ENCODE data around the gene SLIT3.

SLIT3 gene

DNA sequence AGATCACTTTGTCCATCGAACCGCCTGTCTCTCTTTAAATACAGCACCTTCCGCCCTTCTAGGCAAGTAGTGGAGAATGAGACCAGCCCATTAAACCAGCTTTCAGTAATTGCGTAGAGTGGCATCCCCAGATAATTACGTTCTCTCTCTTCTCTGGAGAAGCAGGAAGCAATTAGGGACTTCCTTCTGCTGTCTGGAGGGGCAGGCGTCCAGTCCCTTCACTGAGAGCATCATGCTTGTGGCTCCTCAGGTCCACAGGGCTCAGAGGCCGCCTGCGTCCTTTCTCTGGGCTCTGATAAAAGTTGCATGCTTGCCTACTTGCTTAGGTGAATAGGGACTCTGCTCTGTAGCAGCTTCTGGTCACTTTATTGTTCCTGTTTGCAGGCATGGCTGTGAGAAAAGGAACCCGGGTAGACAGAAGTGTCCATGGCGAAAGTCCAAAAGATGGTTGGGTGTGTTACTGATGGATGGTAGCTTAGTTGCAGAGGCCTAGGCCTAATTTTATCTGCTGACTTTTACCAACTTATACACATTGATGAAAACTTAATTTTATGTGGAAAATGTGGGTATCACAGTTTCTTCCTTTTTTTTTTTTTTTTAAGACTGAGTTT is 422.7 kb downstream of the SLIT3 start:
- no peak for DNase-seq

DNA sequence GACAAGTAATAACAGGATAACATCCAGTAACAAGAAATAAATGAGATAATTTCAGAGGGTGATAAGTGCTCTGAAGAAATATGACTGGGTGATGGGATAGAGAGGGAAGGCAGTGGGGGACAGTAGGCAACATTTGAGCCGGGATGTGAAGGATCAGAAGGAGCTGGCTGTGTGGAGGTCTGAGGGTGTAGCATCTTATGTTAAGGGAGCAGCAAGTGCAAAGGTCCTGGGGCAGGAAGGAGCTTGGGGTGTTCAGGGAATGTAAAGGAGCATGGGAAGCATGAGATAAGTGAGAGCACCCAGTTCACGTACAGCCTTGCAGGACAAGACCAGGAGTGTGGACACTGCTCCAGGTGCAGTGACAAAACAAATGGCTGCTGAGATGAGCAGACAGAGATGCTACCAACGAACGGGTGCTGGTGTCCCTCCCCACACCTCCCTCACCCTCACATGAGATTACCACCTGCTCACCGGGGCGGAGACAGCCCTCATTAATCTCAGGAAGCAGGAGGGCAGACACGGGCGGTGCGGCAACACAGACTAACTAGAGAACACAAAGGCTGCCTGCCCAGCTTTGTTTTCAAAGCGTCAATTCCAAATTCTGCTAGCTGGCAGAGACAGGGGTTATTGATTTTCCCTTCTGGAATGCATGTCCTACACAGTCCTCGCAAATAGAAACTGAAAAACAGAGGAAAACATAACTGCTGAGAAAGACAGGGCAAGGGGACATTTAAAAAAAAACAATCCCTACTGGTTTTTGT is 423.6 kb downstream of the SLIT3 start:
- no peak for DNase-seq

DNA sequence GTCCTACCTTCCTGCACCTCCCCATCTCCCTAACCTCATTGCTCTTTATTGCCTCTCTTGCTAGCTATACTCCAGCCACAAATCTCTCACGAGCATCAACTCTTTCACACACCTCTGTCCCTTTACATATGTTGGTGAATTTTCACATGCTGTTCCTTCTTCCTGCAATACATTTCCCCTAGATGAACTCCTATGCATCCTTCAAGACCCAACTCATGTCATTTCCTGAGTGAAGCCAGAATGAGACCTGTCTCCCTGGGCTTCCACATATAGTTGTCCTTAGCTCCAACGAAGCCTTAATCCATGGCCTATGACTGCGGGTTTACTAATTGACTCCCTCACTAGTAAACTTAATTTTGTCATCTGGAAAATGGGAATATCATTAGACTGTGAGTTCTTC is 424.5 kb downstream of the SLIT3 start:
- DNase-seq = no peak

DNA sequence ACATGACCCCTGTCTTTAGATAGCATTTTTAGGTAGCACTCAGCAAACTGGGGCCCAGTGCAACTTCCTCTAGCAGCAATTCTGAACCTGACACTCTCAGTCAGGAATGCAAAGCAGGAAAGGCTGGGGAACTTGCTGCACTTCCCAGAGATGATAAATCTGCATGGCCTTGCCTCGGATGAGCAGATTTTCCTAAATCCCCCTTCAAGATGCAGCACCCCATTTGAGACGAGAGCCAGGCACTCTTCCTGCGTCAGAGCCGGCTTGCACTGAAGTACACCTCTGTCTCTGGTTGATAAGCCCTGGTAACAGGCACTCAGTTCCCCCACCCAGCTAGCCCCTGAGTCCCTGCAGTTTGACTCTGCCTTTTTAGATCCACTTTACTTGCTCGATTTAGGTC is 425.1 kb downstream of the SLIT3 start:
- no peak for DNase-seq

DNA sequence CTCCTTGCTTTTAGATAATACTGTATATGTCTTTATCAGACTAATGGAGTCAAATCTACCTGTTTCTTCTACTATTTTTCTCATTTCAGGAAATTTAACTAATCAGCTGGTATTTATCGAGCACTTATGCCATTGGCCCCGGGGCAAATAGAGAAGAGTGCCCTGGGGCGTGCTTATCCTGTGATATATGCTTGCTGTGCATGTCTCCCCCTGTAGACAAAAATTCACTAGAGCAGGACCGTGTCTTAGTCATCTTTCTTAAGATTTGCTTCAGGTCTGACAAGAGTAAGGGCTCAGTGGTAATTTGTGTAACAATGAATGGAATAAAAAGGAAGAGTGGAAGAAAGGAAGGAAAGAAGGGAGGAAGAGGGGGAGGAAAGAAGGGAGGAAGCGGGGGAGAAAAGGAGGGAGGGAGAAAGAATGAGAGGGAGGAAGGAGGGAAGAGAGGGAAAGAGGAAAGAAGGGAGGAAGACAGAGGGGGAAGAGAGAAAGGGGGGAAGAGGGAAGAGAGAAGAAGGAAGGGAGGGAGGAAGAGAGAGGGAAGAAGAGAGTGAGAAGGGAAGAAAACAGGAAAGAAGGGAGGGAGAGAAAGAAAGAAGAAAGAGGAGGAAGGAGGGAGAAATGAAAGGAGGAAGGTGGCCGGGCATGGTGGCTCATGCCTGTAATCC is 426.1 kb downstream of the SLIT3 start:
- DNase-seq = no peak

DNA sequence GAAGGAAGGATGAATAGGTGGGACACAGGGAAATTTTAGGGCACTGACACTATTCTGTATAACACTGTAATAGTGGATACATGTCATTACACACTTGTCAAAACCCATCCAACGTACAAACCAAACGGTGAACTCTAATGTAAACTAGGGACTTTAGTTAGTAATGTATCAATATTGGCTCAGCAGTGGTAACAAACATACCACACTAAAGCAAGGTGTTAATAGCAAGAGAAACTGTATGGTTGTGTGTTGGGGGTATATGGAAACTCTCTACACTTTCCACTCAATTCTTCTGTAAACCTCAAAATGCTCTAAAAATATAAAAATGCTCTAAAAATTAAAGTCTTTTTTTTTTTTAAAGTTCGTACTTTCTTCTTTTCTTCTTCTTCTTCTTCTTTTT is 428.7 kb downstream of the SLIT3 start:
- no peak for DNase-seq

DNA sequence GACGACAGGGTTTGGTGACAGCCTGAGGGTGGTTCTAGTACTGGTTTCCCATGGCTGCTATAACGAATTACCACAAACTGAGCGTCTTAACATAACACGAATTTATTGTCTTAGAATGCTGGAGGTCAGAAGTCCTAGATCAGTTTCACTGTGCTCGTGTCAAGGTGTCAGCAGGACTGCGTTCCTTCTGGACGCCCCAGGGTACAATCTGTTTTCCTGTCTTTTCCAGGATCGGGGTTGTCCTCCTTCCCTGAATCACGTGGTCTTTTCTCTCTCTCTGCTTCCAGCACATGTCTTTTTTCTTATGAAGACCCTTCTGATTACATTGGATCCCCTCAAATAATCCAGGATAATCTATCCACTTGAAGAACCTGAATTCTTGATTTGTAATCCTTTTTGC is 430.0 kb downstream of the SLIT3 start:
- DNase-seq = no peak

DNA sequence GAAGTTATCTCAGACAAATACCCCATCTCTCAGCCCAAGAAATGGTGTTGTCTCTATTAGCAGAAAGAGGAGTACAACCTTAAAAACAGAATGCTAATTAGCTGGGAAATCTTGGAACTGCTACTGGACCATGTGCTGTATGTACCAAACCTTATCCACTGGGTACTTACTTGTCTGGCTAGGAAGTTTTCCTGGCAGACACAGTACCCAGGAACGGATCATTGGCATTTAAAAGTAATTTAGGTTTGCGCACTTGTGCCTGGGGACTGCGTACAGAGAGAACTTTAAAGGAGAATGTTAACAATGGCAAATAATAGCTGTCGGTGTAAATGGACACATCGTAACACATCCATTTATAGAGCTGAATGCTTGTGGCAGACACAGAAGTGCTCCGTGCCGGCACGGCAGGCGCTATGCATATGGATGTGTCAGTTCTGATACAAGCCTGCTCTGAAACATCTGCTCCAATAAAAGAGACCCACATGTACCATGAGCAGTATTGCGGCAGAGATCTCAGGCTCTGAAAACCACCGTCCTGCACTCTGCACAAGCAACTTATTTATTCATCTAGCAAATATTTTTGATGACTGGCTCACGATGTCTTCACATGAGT is 431.2 kb downstream of the SLIT3 start:
- no peak for DNase-seq

DNA sequence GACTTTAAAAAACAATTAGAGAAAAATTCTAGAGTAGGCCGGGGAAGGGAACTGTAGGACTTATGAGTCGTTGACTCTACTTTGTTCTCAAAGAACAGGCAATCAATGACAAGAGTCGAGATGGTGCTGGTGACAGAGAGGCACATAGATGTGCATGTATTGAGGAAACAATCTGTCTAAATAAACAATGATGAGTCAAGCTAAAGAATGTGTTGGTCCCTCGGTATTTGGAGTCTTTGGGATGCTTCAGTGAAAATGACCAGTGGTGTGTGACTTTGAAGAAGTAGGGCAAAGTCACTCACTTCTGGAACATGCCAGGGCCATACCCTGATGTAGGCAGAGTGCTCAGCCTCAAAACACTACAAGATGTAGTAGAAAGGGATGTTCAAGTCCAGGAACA is 433.7 kb downstream of the SLIT3 start:
- DNase-seq = no peak

DNA sequence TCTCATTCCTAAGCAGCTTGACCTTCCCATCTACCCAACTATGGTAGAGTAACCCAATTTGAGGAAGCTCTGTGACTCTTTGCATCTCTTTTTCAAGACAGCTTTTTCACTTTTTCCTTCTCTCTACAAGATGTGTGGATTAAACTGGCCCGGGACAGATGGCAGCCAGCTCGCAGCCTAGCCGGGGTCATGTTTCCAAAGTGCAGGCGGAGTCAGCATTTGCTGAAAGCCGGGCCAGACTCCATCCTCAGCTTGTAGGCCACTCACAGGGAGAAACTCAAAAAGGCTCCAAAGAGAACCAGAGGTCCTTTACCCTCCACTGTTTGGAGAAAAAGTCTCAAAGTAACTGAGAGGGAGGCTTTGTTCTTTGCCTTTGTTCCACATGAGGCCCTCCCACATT is 435.0 kb downstream of the SLIT3 start:
- no peak for DNase-seq

DNA sequence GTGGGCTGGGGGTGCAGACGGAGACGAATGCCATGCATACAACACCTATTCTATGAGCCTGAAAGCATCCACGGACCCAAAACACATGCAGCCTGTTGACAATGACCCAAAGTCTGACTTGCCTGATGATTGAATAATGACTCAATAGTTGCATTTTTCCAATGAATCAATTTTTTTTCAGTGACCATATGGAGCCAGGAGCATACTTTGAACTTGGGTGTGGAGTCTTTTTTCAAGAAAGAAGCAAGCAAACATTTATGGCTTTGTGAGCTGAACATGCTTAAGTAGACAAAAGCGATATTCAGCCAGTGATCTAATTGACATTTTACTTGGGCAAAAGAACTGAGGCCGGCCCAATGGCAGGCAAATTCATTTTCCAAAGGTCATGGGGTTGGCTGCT is 437.9 kb downstream of the SLIT3 start:
- DNase-seq = no peak

DNA sequence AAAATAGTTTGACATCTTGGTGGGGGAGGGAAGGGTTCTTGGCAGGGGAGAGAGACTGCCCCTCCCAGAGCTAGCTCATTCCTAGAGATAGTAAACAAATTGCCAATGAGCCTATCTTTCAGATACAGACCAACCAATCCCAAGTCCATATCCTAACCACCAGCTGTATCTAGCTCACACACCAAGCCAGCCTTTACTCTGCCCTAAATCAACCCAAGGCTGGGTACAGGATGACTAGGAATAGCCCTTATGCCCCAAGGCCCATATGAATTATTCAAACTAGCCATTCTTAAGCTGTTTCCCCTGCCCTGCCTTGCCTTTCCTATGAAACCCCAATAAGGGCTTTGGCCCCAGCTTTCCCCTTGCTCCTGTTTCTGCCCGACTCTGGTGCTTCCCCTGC is 440.4 kb downstream of the SLIT3 start:
- no peak for DNase-seq

DNA sequence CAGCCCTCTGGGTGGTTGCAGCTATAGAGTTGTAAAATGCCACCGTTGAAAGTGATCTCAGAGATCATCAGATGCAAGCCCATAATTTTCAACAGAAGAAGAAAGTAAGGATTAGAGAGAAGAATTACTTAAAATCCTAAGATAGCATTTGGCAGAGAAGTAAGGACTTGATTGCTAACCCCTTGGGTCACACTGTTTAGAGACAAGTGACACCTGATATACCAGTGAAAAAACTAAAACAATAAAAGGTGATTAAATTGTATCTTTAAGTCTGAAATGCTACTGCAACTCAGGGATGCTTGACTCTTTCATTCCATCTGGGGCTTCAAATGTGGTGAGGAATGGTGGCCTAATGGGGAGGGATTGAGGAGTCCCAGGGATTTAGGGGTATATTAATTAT is 440.9 kb downstream of the SLIT3 start:
- DNase-seq = no peak

DNA sequence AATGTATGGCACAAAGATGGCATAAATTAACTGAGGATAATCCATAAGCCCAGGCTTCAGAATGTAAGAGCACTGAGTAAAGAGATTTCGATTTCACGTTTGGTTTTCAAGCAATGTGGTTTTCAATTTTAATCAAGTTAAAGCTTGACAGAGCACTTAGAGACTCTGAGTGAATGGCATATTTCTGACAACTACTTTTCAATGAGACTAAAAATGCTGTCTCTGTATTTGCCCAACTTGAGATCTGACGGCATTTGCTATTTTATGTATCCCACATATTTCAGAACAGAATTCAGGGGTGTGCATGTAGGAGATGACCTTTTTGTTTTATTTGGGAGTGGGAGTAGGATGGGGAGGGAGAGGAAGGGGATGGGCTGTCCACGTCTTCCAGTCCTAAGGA is 441.5 kb downstream of the SLIT3 start:
- no peak for DNase-seq

DNA sequence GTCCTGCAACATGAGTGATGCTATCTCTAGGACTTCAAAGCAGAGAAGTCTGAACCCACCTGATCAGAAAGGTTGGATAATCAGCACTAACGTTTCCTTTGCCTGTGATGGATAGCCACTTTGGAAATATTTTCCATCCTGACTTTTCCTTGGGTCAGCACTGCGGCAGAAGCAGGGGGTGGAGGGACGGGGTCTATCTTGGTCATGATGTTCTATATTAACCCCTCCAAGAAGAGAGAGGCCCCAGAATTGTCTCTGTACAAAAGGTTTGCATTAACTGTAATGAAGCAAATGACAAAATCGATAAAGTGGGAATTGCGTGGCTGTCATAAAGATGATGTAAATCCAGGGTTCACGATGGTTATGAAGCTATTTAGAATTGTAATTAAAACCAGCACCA is 441.9 kb downstream of the SLIT3 start:
- DNase-seq = no peak

DNA sequence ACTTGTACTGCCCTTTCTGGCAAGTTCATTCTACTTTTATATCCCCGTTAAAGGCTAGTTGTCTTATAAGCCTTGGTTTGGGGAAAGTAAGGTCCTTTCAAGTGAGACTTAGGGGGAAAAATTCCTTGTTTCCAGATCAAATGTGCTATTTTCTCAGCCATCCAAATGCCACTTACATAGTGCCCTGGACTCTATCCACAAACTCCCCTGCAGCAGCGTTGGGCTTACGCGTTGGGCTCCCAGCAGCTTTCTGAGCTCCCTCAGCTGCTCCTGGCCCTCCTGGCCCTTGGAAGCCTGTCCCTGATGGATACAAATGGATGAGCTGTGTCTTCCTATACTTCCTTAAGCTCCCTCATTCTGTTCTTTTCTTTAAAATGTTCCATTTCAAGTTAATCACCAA is 442.6 kb downstream of the SLIT3 start:
- DNase-seq = no peak

DNA sequence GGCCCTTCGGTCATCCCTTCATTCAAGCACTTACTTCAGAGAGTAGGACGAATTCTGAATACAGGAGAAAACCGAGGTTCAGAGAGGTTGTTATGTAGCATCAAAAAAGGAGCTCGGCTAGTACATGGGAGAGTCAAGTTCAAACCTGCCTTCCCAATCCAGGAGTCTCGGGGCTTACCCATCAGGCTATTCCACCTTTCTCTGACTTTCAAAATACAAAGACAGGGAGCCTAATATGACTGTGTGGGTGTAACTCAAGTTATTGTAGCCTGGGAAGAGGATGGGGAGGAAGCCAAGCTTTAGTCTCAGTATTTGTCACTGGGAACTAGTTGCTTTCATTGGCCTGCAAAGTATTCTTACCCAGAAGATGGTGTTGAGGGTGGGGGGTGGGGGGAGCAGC is 447.0 kb downstream of the SLIT3 start:
- no peak for DNase-seq

DNA sequence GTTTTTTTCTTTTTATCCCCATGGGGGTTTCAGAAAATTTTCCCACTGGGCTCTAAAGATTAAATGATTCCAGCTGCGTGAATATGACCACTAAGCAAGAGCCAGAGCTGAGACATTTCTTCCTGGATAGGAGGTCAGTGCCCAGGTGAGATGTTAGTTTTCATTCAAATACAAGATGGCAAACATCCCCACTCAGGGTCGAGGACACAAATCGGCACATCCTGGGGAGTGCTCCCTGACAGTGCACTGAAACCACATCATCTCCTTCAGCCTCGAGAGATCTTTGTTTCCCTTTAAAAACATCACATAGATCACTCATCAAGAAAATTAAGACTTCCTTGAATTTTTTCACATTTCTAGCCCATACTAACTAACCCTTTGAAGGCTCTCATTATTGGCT is 448.6 kb downstream of the SLIT3 start:
- DNase-seq = no peak

DNA sequence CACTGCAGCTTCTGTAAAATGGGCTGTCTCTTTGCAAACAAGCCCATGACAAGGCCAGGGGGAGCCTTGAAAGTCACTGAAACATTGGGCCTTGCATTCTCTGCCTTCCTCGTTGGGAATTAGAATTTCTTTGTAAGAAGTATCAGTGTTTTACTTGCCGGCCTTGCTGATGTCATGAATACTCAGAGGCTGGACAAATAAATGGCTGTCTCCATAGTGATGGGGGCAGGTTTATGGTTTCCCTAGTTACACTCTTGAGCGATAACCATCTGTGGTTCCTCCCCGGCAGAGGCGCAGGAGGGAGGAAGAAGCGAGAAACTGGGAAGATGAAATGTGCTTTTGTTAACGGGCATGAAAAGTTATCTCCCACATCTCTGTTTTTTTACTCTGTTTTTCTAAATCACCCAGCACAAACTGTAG is 449.0 kb downstream of the SLIT3 start:
- DNase-seq = peak; percentile 22

DNA sequence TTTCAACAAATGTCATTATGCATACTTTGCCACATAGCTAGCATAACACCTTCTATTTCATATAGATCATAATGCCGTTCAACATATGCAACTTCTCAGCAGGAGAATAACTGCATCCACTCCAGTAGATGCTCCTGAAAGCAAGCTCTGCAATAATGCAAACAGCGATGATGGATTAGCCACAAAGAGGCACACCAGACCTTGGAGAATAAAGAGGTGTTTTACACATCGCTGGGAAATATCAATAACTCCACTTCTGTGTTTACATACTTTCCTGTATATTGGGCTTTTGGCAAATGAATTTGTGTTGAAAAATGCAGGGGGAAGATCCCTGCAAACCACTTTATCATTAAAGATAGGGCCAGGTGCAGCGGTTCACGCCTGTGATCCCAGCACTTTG is 450.3 kb downstream of the SLIT3 start:
- no peak for DNase-seq

DNA sequence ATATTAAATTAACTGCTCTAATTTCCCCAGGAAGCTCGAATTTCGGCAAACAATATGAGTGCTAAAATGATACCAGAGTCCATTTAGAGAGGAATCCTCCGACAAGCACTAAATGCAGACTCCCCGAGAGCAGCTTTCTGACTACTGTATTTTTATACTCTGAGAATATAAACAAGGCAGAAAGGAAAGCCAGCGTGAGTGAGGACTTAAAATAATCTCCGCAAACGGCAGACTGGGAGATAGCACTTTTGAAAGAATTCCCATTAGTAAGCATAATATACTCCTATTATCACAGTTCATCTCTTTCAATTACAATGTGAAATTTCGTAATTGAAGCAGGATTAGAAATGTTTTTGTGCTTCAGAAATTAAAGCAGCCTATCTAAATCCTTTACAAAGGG is 452.4 kb downstream of the SLIT3 start:
- DNase-seq = no peak

DNA sequence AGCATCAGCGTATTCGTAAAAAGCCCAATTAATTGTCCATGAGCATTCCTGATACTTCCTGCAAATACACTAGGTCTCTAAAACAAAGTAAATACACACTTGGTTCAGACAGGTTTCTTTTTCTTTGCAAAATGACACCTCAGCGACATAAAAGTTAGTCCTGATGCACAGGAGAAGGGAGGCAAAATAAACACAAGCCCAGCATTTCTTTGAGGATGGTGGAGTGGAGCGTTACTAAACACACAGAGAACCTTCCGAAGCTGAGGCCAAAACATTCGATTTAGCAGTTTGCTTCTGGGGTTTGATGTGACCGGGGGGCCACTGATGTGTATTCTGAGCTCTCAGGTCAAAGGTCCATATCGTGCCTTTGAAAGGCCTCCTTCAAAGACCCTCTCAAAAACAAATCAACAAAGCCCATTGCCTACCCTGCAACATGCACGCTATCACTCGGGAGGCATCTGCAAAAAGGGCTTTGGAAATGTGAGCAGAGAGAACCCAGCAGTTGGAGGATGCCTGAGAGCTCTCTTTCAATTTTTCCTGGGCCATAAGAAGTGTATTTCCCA is 453.3 kb downstream of the SLIT3 start:
- DNase-seq = no peak

DNA sequence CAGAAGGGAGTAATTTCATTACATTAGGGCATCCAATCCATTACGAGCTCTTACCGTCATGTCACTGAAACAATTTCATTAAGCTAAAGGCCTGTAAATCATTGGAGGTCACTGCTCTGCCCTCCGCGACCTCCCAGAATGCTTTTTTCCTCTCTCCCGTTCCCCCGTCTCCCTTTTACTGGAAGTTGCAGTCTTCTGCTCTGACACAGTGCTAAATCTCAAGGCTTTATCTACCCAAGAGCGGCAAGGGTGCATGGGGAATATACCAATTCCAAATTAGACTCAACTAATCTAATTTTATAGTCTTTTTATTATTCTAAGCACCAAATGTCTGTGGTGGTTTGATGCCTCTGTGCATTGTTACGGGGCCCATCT is 456.0 kb downstream of the SLIT3 start:
- DNase-seq = no peak
